Activated CD4-positive, CD25-positive, alpha-beta regulatory T cell treated with anti-CD3 and anti-CD28 coated beads, Interleukin-2, amount 50 U/mL, for 16 hours (primary cell): Measurements from ENCODE around the gene ARID4B.
"Not testable (repeated sequence)": the region's sequence is repeated elsewhere in the genome, so short reads cannot be mapped to it uniquely, and the experiment has no call there.

Experiments
- DNase-seq: peaks from one replicate; pipeline ENCODE4 v3.0.0-alpha.2; 2020; ENCODE audit warnings: low read depth, low spot score

The ARID4B gene

DNA sequence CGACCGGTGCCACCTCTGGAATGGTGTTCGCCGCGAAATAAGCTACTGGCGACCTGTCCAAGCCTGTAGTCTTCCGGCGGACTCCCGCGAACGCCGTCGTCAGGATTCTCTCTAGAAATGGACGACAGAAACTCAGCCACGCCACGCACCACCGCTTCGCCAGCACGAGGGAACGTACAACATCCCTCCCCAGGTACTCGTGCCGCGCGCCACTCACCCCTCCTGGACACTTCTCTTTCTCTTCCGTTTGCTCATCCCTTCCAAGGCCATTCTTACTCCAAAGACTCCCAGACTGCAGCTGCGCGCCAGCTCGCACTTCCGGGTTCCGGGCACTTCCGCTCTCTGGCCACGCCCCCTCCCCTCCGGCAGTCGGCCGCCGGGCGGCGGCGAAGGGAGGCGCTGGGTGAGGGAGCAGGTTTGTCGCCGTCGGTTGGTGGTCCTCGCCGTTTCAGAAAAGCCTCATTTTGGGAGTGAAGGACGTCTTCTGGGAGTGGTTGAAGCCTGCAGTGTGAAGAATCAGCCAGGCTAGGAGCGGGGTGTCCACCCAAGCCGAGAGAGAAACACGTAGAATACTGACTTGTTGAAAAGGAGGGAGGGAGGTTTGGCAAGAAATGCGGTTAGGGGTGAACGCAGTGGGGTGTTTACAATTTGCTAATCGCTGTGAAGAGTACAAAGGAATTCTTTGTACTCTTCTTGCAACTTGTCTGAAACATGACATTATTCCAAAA is 166.9 kb downstream of the ARID4B start, which contains the start of gene RBM34:
RBM34 (minus strand) TSS at position 294 of the 728 bp plus-strand sequence; CDS start at position 270, 24 bp downstream.
- DNase-seq = peak; percentile 83

DNA sequence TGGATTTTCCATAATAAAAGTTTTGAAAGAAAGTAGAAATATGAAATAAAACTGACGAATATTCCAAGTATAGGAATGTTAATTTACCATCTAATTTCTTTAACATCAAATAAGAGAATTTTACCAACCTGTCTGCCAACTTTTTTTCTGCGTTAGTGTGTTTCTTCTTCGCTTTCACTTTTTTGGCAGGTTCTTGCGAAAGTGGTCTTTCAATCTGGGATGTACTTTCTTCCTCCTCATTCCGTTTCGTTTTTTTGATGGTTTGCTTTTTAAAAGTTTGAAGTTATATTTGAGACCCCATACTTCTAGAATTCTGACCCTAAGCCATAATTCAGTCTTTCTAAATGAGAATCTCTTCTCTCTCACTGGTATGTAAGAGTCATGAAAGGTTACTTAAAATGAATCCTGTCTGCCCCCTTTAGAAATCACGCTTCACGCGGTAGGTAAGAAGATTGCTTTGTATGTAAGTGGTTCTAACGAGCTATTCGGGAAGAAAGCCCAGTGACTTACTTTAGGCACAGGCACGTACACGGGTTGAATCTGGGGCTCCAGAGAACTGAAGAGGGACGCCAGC is 167.5 kb downstream of the ARID4B start:
- no peak for DNase-seq

DNA sequence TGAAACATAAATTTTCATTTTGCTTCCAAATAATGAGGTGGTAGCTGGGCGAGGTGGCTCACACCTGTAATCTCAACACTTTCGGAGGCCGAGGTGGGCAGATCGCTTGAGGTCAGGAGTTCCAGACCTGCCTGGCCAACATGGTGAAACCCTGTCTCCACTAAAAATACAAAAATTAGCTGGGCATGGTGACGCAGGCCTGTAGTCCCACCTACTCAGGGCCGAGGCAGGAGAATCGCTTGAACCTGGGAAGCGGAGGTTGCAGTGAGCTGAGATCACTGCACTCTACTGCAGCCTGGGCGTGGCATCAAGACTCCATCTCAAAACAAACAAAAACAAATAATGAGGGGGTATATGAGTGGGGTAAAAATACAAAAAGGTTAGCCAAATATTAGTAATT is 168.0 kb downstream of the ARID4B start:
- DNase-seq = not testable (repeated sequence)

DNA sequence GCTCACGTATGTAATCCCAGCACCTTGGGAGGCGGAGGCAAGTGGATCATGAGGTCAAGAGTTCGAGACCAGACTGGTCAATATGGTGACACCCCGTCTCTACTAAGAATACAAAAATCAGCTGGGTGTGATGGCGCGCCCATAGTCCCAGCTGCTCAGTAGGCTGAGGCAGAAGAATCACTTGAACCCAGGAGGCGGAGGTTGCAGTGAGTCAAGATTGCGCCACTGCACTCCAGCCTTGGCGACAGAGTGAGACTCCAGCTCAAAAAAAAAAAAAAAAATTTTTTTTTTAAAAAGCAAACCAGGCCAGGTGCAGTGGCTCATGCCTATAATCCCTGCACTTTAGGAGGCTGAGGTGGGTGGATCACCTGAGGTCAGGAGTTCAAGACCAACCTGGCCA is 168.7 kb downstream of the ARID4B start:
- DNase-seq = not testable (repeated sequence)

DNA sequence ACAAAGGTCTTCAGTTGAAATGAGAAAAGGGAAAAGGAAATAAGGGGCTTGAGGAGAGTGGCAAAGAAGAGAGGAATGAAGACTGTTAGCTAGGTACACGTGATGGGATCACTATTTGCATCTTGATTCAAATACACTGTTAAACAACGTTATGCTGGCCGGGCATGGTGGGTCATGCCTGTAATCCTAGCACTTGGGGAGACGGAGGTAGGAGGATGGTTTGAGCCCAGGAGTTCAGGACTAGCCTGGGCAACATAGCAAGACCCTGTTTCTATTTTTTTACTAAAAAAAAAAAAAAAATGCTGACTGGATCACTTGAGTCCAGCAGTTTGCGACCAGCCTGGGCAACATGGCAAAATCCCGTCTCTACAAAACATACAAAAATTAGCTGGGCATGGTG is 169.3 kb downstream of the ARID4B start:
- no peak for DNase-seq

DNA sequence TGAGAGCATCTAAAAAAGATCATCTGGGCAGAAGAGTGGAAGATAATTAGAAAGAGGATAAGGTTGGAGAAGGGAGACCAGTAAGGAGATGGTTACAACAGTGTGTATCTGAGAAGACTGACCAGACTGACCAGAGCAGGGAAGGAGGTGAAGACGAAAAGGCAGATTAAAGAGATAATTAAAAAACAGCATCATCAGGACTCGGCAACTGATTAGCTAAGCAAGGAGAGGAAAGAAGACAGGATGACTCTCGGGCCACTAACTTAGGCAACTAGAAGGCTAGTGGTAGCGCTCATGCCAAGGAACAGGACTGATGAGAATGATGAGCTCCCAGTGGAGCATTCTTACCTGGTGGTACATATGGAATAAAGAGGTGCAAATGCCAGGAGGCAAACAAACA is 170.8 kb downstream of the ARID4B start:
- no peak for DNase-seq

DNA sequence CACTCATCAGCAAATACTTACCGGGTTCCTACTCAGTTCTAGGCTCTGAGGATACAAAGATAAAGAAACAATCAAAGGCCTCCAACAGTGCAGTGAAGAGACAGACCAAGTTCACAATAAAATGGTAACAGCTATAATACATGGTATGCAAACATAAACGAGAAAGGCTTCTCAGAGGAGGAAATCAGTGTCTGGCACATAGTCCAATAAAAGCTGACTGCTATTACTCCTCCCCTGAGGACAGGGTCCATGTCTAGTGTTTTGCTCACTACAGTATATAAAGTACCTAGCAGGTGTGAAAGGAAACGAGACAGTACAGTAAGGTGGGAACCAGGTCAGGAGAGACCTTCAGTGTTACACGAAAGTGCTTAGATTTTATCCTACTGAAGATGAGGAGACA is 171.2 kb downstream of the ARID4B start:
- DNase-seq = no peak

DNA sequence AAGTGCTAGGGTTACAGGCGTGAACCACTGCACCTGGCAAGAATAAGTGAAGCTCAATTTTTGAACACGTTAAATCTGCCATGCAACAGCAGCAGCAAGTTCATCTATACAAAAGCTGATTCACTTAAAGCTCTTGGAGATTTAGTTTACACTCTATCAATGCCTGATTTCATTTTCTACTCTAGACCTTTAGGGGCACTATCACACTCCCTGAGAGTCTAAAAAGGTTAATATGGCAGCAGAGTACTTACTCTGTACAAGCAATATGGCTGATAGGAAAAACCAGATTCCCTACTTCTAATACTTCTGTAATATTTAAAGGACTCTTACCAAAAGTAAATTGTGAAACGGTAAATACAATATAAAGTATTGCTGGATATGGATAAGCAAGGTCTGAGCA is 171.7 kb downstream of the ARID4B start:
- DNase-seq = no peak

DNA sequence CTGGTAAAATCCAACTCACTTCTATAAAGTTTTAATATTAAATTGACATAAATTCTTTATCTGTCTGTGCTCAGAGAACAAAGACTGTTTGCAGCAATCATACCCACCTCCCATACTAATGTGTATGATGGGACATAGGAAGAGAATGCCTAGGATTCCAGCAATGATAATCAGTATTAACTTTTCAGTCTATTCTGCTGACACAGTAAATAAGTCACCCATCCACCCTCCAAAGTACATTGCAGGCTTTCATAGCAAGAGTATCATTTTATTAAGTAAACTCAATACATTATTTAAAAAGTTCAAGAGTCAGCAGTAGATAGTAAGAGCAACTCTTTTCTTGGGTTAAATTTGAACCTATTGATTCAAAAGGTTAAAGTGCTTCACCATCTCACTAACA is 175.7 kb downstream of the ARID4B start:
- DNase-seq = no peak

DNA sequence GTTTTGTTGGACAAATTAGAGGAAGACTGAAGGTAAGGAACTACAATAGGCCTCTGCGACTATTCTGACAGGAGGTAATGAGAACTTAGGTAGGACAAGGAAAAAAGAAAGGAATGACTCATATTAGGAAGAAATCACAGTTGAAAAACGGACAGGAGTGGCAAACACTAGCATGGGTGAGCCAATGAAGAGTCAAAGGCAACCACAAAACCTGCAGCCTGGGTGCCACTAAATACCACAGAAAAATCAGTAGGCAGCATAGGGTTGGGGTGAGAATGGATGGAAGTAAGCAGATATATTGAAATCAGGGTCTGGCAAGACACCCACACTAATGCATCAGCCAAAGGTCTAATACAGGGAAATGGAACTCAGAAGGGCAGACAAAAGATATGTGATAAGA is 176.9 kb downstream of the ARID4B start:
- no peak for DNase-seq

DNA sequence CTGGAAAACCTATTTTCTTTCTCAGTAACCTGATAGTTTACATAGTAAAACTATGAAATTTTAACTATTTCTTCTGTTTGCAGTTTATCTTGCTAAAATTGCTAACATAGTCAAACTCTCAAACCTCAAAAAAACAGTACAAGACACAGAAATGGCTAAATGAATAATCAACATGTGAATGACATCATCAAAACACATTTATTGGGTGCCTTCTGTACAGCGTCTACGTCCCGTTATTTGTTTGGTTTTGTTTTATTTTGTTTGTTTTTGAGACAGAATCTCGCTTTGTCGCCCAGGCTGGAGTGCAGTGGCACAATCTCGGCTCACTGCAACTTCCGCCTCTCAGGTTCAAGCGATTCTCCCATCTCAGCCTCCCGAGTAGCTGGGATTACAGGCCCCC is 178.2 kb downstream of the ARID4B start:
- no peak for DNase-seq

DNA sequence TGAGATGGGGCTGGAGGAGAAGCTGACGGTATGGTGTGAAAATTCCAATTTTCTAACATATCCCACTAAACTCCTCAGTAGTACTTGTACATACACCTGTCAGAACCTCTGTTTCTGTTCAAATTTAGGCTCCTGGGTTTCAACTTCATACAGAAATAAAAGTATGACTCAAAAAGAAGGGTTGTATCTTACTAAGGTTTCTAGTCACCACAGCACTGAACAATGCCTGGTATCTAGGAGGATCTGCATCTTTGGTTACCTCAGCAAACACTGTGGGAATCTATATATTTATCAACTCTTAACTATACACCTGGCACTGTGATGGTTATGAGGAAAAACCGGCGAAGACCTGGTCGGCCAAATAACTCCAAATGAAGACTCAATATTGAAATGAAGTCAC is 180.7 kb downstream of the ARID4B start:
- no peak for DNase-seq

DNA sequence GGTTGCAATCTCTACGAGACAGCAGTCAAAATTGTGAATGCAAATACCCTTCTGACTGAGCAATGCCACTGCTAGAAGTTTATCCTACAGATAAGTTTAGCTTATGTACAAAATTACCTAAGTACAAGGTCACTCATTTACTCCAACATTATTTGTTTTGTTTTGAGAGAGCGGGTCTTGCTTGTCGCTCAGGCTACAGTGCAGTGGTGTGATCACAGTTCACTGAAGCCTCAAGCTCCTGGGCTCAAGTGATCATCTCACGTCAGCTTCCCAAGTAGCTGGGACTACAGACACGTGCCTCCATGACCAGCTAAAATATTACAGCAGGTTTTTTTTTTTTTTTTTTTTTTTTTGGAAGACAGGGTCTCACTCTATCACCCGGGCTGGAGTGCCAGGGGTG is 182.3 kb downstream of the ARID4B start:
- DNase-seq = no peak

DNA sequence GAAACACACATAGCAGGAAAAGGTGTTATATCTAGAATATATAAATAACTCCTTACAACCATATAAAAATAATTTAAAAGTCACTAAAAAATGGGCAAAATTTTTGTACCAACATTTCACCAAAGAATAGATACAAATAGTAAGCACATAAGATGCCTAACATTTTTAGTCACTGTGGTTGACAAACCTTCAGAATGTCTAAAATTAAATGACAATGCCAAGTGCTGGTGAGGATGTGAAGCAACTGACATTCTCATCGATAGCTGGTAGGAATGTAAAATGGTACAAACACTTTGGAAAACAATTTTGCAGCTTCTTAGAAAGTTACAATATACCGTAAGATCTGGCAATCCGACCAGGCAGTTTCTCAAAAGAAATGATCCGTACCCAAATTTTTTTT is 185.0 kb downstream of the ARID4B start:
- DNase-seq = no peak

DNA sequence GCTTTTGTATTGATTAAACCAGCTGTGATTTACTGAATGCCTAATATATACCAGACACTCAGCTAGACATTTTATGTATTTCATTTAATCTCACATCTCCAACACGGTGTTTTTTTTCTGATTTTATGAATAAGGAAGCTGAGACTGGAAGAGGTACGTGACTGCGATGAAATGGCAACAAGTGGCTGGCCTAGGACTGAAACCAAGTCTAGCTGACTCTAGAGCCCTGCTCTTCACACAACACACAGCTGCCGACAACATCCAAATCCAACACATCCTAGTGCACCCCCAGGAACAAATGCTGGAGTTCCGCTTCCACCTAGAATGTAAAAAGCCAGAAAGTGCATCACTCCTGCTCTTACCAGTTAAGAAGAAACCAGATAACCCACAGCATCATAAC is 188.7 kb downstream of the ARID4B start:
- no peak for DNase-seq

DNA sequence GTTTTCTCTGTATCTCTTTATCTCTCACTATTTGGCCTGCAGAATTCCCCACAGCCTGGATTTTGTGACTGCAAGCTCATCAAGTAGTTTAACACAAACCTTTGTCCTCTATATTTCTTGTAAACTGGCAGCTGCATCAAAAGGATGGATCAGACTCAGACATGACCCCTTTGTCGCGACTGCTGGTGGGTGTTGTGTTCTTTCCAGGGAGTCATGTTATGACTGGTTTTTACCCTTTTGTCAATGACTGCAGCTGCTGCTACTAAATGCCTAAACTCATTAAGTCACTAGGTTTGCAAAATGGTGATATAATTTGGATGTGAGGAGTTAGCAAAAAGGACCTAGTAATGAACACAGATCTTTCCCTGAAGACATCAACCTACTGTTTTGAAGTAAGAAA is 189.2 kb downstream of the ARID4B start:
- DNase-seq = no peak

DNA sequence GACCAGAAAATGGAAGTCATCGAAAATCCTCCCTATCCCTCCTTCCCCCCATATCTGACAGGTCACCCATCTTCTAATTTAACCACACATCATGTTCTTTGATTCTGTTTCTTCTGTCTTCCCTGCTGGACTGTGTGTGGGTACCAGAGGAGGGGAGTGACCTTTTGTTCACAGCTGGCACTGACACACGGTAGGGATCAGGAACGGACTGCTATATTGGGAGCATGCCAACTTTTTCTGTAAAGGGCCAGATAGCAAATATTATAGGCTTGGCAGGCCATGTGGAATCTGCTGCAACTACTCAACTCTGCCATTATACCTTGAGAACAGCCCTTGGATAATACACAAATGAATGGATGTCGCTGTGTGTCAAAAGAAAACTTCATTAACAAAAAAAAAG is 191.9 kb downstream of the ARID4B start:
- no peak for DNase-seq

DNA sequence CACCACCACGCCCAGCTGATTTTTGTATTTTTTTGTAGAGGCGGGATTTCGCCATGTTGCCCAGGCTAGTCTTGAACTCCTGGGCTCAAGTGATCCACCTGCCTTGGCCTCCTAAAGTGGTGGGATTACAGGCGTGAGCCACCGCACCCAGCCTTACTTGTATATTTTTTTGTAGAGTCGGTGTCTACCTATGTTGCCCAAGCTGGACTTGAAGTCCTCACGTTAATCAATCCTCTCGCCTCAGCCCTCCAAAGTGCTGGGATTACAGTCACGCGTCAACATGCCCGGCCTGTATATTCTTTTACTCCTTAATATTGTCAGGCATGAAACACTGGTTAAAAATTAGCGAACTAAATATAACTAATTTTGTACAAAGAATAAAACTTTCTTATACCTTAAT is 193.8 kb downstream of the ARID4B start:
- DNase-seq = no peak

DNA sequence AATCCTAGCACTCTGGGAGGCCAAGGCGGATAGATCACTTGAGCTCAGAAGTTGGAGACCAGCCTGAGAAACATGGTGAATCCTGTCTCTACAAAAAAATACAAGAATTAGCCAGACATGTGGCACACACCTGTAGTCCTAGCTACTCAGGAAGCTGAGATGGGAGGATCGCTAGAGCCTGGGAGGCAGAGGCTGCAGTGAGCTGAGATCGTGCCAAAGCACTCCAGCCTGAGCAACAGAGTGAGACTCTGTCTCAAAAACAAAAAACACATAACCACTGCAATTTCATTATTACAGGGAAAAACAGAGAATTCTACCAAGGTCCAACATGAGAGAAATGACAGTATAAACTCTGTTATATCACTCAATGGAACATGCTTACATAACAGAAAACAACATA is 194.9 kb downstream of the ARID4B start:
- no peak for DNase-seq

DNA sequence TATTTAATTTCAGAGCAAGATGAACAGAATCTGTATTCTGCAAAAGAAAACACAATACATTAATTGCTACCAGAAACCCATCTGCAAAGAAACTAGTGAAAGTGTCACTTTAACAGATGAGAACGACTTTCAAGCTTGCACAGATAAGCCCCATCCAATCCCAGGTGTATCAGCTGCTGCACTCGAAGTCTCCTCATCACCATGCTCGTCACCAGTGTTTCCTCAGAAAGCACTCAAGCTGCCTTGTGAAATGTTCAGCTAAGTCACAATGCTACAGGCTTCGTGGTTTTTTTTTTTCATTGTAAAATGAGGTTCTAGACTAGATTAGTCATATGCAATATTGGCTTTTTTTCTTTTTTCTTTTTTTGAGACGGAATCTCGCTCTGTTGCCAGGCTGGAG is 196.0 kb downstream of the ARID4B start:
- DNase-seq = no peak

DNA sequence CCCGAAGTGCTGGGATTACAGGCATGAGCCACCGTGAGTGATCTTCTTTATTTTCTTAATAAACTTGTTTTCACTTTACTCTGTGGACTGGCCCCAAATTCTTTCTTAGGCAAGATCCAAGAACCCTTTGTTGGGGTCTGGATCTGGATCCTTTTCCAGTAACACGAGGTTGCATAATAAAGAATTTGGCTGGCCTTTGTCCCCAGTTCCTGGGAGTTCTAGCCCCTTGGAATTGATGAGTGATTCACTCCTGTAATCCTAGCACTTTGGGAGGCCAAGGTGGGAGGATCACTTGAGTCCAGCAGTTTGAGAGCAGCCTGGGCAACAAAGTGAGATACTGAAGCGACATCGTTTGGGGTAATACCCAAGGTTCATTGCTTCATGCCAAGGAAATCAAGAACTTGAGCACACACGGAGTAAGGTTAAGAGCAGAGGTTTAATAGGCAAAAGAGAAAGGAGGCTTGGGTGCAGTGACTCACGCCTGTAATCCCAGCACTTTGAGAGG is 197.2 kb downstream of the ARID4B start:
- no peak for DNase-seq

DNA sequence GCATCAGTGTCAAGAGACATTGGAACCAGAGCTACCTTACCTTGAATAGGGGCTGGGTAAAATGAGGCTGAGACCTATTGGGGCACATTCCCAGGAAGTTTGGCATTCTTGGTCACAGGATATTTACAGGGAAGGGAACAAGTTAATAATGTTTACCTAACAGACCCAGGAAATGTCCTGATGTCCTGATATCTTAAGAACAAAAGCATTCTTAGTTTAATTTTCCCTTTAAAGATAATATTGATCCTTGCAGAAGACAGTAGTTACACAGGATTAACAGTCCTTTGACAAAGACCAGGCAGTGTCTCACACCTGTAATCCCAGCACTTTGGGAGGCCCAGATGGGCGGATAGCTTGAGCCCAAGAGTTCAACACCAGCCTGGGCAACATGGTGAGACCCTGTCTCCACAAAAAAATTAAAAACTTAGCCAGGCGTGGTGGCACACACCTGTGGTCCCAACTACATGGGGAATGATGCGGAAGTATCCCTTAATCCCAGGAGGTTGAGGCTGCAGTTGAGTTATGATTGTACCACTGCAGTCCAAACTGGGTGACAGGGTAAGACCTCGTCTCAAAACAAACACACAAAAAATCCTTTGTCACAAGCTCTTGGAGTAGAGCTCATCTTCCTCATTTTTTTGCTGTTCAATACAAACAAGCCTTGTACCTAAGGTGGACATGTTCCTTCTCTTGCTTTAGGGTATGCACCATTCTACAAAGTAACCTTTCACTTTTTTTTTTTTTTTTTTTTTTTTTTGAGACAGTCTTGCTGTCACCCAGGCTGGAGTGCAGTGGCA is 198.0 kb downstream of the ARID4B start:
- DNase-seq = no peak
